KMS-11 (cell line): Measurements from ENCODE around the gene PNLIPRP2.

ENCODE experiments used
- H2AFZ ChIP-seq: fragments of 200-600 bp; sonication (generic); 2 replicates; pipeline ENCODE4 v1.6.1; 2016; ENCODE audit warnings: antibody characterized with exemption, mixed run types, low read depth
- H3K27ac ChIP-seq: fragments of 200-600 bp; sonication (generic); 2 replicates; pipeline ENCODE4 v1.6.1; 2016; ENCODE audit warnings: mild to moderate bottlenecking, mixed run types
- H3K27me3 ChIP-seq: fragments of 200-600 bp; sonication (generic); 2 replicates; pipeline ENCODE4 v1.6.1; 2017; ENCODE audit warnings: mild to moderate bottlenecking, low read depth, mixed run types, moderate library complexity; ENCODE audit not compliant: insufficient read depth
- H3K36me3 ChIP-seq: fragments of 200-600 bp; sonication (generic); 2 replicates; pipeline ENCODE4 v1.6.1; 2017; ENCODE audit warnings: mild to moderate bottlenecking, mixed run types; ENCODE audit not compliant: insufficient read depth
- H3K4me1 ChIP-seq: fragments of 200-600 bp; sonication (generic); 2 replicates; pipeline ENCODE4 v1.6.1; 2016; ENCODE audit warnings: mild to moderate bottlenecking, low read depth, mixed run types; ENCODE audit not compliant: poor library complexity, severe bottlenecking
- H3K4me2 ChIP-seq: fragments of 200-600 bp; sonication (generic); 2 replicates; pipeline ENCODE4 v1.7.0; 2016; ENCODE audit warnings: mild to moderate bottlenecking, mixed run types
- H3K4me3 ChIP-seq: fragments of 200-600 bp; sonication (generic); IDR thresholded peaks from 2 replicates; pipeline ENCODE4 v1.6.1; 2017; ENCODE audit warnings: low read depth, low read length, mixed read lengths; ENCODE audit not compliant: insufficient read depth
- H3K79me2 ChIP-seq: fragments of 200-600 bp; sonication (generic); 2 replicates; pipeline ENCODE4 v1.6.1; 2016; ENCODE audit warnings: low read depth, mixed run types; ENCODE audit not compliant: insufficient read depth
- H3K9ac ChIP-seq: fragments of 200-600 bp; sonication (generic); 2 replicates; pipeline ENCODE4 v1.6.1; 2016; ENCODE audit warnings: mild to moderate bottlenecking, mixed run types
- H4K20me1 ChIP-seq: fragments of 200-600 bp; sonication (generic); 2 replicates; pipeline ENCODE4 v1.6.1; 2016; ENCODE audit warnings: mild to moderate bottlenecking, mixed run types; ENCODE audit not compliant: insufficient read depth
- CTCF ChIP-seq: fragments of 200-600 bp; sonication (generic); conservative IDR thresholded peaks from 2 replicates; pipeline ENCODE4 v1.6.1; 2017; ENCODE audit warnings: low read depth, mild to moderate bottlenecking, antibody characterized with exemption, low read length, moderate library complexity, mixed read lengths

PNLIPRP2 gene

GRCh38 chr10:116614796-116615195 is 6.0 kb upstream of the PNLIPRP2 start:
- Histone ChIP-seq H3K9ac (no peak overlapping the region), H3K4me3 (no peak overlapping the region), H4K20me1 (no peaks in the 10 kb centered on the region), H2AFZ (no peak overlapping the region), H3K36me3 (no peaks in the 10 kb centered on the region), H3K79me2 (no peaks in the 10 kb centered on the region), H3K4me1 (no peaks in the 10 kb centered on the region), H3K4me2 (no peak overlapping the region), H3K27me3 (no peaks in the 10 kb centered on the region), H3K27ac (no peak overlapping the region)
- no peak for TF ChIP-seq CTCF

GRCh38 chr10:116615199-116615776 is 5.5 kb upstream of the PNLIPRP2 start:
- Histone ChIP-seq H2AFZ (no peak overlapping the region), H3K4me3 (no peak overlapping the region), H3K27me3 (no peaks in the 10 kb centered on the region), H3K36me3 (no peaks in the 10 kb centered on the region), H4K20me1 (no peaks in the 10 kb centered on the region), H3K4me2 (no peak overlapping the region), H3K9ac (no peak overlapping the region), H3K4me1 (no peaks in the 10 kb centered on the region), H3K79me2 (no peaks in the 10 kb centered on the region), H3K27ac (no peak overlapping the region)
- no peak for TF ChIP-seq CTCF

- Histone ChIP-seq H3K36me3 (no peaks in the 10 kb centered on the region), H3K9ac (no peak overlapping the region), H3K4me3 (no peak overlapping the region), H2AFZ (no peak overlapping the region), H3K4me2 (no peak overlapping the region), H3K27me3 (no peaks in the 10 kb centered on the region), H3K79me2 (no peaks in the 10 kb centered on the region), H3K4me1 (no peaks in the 10 kb centered on the region), H3K27ac (no peak overlapping the region), H4K20me1 (no peaks in the 10 kb centered on the region)
- TF ChIP-seq CTCF, result no peak
These were observed 723 bp downstream of the PNLIPRP2 start for GRCh38 chr10:116621476-116621875.

- no peaks in the 10 kb centered on the region for H4K20me1 ChIP-seq
- TF ChIP-seq CTCF, result no peak
- no peak overlapping the region for H3K4me3 ChIP-seq
- H3K27ac ChIP-seq, result no peak overlapping the region
- no peaks in the 10 kb centered on the region for H3K27me3 ChIP-seq
- H3K4me2 ChIP-seq, result no peak overlapping the region
- no peak overlapping the region for H2AFZ ChIP-seq
- H3K4me1 ChIP-seq, result no peaks in the 10 kb centered on the region
- H3K79me2 ChIP-seq, result no peaks in the 10 kb centered on the region
- no peak overlapping the region for H3K9ac ChIP-seq
- no peaks in the 10 kb centered on the region for H3K36me3 ChIP-seq
These were observed 1.3 kb downstream of the PNLIPRP2 start for GRCh38 chr10:116621934-116622655.
